IPS-18a (cell line): ENCODE results near the gene CHIC2.
"Not testable (repeated sequence)": the region's sequence is repeated elsewhere in the genome, so short reads cannot be mapped to it uniquely, and the experiment has no call there.

ENCODE experiments used
- H3K27ac ChIP-seq: one replicate; pipeline ENCODE4 v1.5.1; 2013; ENCODE audit warnings: low read length
- H3K27me3 ChIP-seq: one replicate; pipeline ENCODE4 v1.6.1; 2013; ENCODE audit warnings: mild to moderate bottlenecking, low read length; ENCODE audit not compliant: control insufficient read depth, insufficient read depth
- H3K36me3 ChIP-seq: one replicate; pipeline ENCODE4 v1.6.1; 2013; ENCODE audit warnings: low read depth, low read length; ENCODE audit not compliant: control insufficient read depth
- H3K4me1 ChIP-seq: one replicate; pipeline ENCODE4 v1.6.1; 2013; ENCODE audit warnings: low read depth, low read length; ENCODE audit not compliant: control insufficient read depth
- H3K4me3 ChIP-seq: one replicate; pipeline ENCODE4 v1.5.1; 2013; ENCODE audit warnings: low read length
- H3K9ac ChIP-seq: one replicate; pipeline ENCODE4 v1.6.1; 2013; ENCODE audit warnings: mild to moderate bottlenecking, low read length, moderate library complexity
- H3K9me3 ChIP-seq: one replicate; pipeline ENCODE4 v1.6.1; 2013; ENCODE audit warnings: low read depth, low read length; ENCODE audit not compliant: control insufficient read depth

Gene CHIC2

DNA sequence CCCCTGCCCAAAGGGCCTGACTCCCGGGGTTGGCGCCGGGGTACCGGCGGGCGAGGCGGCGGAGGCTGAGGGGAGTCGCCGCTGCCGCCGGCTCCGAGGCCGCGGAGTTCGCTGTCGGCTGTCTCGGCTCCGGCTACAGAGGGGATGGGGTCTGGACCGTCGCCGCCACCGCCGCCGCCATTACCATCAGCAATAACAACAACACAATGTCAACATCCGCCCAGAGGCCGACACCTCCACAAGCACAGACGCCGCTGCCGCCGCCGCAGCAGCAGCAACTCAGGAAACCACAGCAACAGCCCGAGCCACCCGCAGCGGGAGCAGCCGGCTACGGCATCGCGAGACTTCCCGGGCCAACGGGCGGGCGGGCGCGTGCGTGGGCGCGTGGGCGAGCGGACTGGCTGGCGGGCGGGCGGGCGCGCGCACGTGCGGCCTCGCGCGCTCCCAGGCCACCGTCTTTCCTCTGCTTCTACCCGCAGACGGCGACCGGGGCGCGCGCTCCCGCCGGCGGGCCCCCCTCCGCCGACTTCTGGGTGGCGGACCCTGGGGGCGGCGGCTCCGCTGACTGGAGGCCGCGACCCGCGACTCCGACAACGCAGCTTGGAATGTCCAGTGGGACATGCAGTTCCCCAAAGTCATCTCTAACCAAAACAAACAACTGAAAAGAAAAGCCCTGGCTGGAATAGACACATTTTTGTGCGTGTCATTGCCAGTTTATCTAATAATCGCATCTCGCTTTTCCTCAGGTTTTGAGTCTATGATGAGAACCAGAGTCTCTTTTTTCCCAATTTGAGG, at the start of gene CHIC2:
TSS of gene CHIC2 (minus strand) at position 289 of the 795 bp plus-strand sequence. CDS start 305 bp downstream, outside the sequence.
- Histone ChIP-seq H3K36me3 (no peaks in the 10 kb centered on the region), H3K27me3 (peaks cover 7% of the 10 kb centered on the region), H3K4me3 (peak within 1 kb of the TSS; percentile 88), H3K9me3 (no peaks in the 10 kb centered on the region), H3K9ac (peak within 1 kb of the TSS; percentile 82), H3K27ac (no peak within 1 kb of the TSS), H3K4me1 (peaks cover 26% of the 10 kb centered on the region)

DNA sequence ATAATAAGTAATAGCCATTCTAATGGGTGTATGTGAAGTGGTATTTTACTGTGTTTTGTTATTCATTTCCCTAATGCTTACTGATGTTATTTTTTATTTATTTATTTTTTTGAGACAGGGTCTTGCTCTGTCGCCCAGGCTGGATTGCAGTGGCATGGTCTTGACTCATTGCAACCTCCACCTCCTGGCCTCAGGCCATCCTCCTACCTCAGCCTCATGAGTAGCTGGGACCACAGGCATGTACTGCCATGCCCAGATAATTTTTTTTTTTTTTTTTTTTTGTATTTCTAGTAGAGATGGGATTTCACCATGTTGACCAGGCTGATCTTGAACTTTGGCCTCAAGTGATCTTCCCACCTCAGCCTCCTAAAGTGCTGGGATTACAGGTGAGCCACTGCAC, 48.8 kb upstream of the CHIC2 start:
- not testable (repeated sequence) for H3K4me3 ChIP-seq, H3K36me3 ChIP-seq, H3K9ac ChIP-seq, H3K27ac ChIP-seq, H3K9me3 ChIP-seq
- H3K4me1 ChIP-seq = peaks cover 20% of the 10 kb centered on the region
- H3K27me3 ChIP-seq = peaks cover 42% of the 10 kb centered on the region

DNA sequence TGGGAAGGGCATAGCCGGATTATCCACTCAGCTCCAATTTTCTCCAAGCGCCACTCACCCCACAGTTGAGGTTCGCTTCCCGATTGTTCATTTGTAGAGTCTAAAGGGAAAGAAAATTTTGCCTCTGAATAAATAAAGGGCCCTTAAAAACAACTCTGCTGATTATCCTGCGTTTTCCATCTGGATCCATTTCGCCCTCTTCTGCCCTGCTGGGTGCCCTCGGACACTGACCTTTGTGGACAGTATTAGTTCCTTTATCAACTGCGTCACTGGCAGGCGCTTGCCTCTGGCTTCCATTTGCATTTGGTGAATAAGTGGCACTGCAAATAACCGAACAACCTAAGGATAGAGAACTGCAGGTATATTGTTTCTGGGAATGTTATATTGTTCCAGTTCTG, 45.6 kb upstream of the CHIC2 start:
- H3K9me3 ChIP-seq = no peaks in the 10 kb centered on the region
- H3K36me3 ChIP-seq = no peaks in the 10 kb centered on the region
- peaks cover 31% of the 10 kb centered on the region for H3K4me1 ChIP-seq
- H3K27ac ChIP-seq = no peak overlapping the region
- H3K9ac ChIP-seq = no peak overlapping the region
- H3K4me3 ChIP-seq = peak overlapping the region; percentile 46
- H3K27me3 ChIP-seq = peaks cover 74% of the 10 kb centered on the region

DNA sequence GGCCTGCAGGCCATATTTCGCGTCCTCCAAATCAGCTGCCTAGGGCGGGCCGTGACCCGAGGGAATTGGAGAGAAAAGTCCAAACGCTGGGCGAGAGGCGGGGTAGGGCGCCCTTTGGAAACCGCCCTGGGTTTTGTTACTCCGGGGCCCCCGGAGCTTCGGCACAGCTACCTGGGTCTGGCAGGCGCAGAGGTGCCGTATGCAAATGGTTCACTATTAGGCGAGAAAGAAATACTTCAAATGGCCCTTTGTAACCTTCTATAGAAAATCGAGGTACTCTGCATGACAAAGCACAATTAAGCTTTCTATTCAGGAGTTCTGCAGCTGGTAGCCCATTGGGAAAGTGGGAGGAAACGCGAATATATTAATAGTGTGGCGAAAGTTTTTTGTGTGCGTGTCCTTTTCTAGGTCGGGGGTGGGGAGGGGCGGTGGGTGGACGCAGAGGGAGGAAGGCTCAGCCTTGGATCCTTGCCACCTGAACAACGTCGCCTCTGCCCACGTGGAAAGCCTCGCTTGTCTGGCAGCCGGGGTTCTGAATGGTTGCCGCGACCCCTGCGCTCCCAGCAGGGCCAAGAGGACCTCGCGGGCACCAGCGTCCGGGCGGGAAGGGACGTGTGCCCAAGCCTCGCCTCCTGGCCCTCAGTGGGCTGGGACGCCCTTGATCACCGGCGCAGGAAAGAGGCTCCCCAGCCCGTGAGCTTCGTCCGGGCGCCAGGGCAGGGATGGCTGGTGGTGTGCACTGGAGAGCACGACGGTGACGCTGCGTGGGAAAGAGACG, 45.0 kb upstream of the CHIC2 start:
- no peaks in the 10 kb centered on the region for H3K36me3 ChIP-seq
- H3K9ac ChIP-seq = no peak overlapping the region
- H3K4me1 ChIP-seq = peaks cover 31% of the 10 kb centered on the region
- H3K27ac ChIP-seq = no peak overlapping the region
- H3K27me3 ChIP-seq = peaks cover 80% of the 10 kb centered on the region
- H3K9me3 ChIP-seq = no peaks in the 10 kb centered on the region
- H3K4me3 ChIP-seq = peak overlapping the region; percentile 46

DNA sequence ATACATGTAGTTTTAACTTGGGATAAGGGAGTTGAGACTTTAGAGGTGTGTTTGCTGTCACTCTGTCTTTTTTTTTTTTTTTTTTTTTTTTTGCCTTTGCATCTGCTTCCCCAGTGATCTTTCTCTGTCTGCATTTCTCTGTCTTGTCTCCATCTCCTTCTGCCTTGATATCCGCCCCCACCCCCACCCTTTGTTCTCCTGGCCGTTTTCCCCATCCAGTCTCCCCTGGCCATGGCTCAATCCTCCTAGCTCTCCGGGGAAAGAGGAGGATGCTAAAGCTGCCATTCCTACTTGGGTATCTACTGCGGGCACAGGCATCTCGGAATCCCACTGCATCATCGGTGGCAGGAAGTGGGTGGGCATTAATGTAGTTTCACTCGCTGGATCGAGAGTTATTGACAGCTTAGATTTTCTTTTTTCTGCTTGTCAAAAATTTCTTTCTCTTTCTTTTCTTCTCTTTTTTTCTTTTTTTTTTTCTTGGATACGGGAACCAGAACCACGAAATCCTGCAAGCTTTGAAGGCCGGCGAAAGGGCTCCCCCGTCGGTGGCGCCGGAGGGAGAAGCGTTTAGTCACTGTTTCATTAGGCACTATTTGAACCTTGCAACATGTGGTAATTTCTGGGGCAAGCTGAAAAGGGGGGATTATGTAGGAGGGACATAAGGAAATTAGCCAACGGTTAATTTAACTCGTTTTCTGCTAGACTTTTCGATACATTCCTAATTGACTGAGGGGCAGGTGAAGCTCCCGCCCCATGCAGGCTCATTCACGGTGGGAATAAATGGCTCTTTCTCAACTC, 43.7 kb upstream of the CHIC2 start:
- H3K27me3 ChIP-seq = peaks cover 93% of the 10 kb centered on the region
- H3K9me3 ChIP-seq = no peaks in the 10 kb centered on the region
- no peak overlapping the region for H3K27ac ChIP-seq
- no peaks in the 10 kb centered on the region for H3K36me3 ChIP-seq
- no peak overlapping the region for H3K9ac ChIP-seq
- H3K4me1 ChIP-seq = peaks cover 40% of the 10 kb centered on the region
- H3K4me3 ChIP-seq = peak overlapping the region; percentile 46

DNA sequence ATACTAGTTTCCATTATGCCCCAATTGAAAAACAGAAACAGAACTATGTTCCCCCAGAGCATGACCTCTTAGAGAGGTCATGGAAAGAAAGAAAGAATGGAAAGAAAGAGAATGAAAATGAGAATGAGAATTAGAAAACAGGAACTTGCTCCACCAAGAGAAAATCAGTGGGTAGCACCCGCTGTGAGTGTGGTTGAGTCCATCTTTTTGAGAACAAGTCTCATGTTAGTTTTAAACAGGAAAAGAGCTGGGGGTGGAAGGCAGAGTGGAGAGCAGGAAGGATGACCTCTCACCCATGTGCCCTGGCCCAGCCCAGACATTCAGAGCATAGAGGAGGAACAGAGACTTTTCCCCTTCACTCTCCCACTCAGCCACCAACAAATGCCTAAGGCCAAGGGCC, 40.5 kb upstream of the CHIC2 start:
- Histone ChIP-seq H3K9me3 (no peaks in the 10 kb centered on the region), H3K36me3 (no peaks in the 10 kb centered on the region), H3K27me3 (peaks cover 100% of the 10 kb centered on the region), H3K27ac (no peak overlapping the region), H3K4me3 (no peak overlapping the region), H3K9ac (no peak overlapping the region), H3K4me1 (peaks cover 50% of the 10 kb centered on the region)

DNA sequence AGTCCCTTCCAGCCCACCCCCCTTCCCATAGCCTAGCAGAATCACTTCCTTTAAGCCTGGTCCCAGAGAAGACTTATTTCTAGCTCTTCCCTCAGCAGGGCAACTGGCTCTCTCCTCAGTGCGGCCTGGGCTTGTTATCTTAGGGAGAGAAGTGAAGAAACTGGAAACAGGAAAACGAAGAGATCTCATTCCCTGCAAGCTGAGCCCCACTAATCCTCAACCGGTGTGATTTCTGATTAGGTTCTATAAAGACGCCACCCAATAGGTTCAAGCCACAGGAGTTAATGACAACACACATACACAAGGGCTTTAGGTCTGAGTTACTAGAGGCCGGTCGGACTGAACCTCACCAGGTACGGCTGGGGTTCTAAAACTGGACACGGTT, 38.8 kb upstream of the CHIC2 start:
- H3K4me1 ChIP-seq = peaks cover 48% of the 10 kb centered on the region
- no peaks in the 10 kb centered on the region for H3K9me3 ChIP-seq
- peaks cover 100% of the 10 kb centered on the region for H3K27me3 ChIP-seq
- H3K4me3 ChIP-seq = peak overlapping the region; percentile 38
- H3K36me3 ChIP-seq = no peaks in the 10 kb centered on the region
- H3K27ac ChIP-seq = no peak overlapping the region
- H3K9ac ChIP-seq = no peak overlapping the region

DNA sequence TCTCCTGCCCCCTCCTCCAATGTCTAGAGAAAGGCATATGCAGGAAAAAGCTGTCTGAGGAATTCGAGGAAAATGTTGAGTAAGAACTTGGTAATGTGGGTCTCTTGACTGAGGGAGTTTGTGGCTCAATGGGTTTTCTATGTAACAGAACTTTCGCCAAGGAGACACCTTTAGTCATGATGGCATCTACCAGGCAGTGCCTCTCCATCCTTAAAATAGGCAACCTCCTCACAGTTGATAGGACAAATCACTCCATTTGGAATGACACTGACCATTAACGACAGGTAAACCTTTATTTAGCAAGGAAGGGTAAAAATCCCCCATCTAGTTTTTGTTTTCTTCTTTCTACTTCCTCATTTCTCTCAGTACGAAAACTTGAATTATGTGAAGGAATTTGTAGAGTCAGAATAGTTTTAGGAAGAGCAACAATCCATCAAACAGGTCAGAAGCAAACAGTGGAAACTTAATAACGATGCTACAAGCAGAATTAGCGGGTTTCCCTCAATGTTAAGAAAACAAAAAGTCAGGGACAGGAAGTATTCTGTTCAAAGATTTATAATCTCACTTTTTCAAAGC, 38.2 kb upstream of the CHIC2 start:
- Histone ChIP-seq H3K27me3 (peaks cover 100% of the 10 kb centered on the region), H3K27ac (no peak overlapping the region), H3K36me3 (no peaks in the 10 kb centered on the region), H3K9ac (no peak overlapping the region), H3K4me3 (peak overlapping the region; percentile 38), H3K4me1 (peaks cover 46% of the 10 kb centered on the region), H3K9me3 (no peaks in the 10 kb centered on the region)

DNA sequence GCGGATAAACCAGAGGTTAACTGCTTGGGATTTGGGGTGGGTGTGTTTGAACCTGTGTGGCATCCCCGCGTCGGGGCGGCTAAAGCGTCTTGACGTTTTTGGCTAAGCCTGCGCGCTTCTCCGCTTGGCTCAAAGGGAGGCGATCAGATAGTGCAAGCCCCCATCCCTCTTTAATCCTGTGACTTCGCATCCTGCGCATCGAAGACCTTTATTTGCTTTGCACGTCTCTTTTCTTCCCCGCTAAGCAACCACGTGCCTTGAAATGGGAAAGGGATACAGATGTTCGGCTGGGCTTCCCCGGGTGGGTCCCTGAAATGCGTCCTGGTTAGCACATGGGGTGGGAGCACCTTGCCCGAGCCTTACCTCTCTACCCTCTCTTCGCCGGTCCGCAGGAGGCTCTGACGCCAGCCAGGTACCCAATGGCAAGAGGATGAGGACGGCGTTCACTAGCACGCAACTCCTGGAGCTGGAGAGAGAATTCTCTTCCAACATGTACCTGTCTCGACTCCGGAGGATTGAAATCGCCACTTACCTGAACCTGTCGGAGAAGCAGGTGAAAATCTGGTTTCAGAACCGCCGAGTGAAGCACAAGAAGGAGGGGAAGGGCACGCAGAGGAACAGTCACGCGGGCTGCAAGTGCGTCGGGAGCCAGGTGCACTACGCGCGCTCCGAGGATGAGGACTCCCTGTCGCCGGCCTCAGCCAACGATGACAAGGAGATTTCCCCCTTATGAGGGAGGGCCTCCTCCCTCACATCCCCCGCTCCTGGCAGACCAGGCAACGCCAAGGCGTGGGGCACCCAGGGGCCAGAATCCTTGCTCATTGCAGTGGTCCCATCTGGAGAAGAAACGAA, 37.0 kb upstream of the CHIC2 start:
- no peaks in the 10 kb centered on the region for H3K9me3 ChIP-seq
- no peaks in the 10 kb centered on the region for H3K36me3 ChIP-seq
- H3K4me3 ChIP-seq = peak overlapping the region; percentile 36
- H3K4me1 ChIP-seq = peaks cover 41% of the 10 kb centered on the region
- no peak overlapping the region for H3K27ac ChIP-seq
- H3K27me3 ChIP-seq = peaks cover 100% of the 10 kb centered on the region
- H3K9ac ChIP-seq = no peak overlapping the region

DNA sequence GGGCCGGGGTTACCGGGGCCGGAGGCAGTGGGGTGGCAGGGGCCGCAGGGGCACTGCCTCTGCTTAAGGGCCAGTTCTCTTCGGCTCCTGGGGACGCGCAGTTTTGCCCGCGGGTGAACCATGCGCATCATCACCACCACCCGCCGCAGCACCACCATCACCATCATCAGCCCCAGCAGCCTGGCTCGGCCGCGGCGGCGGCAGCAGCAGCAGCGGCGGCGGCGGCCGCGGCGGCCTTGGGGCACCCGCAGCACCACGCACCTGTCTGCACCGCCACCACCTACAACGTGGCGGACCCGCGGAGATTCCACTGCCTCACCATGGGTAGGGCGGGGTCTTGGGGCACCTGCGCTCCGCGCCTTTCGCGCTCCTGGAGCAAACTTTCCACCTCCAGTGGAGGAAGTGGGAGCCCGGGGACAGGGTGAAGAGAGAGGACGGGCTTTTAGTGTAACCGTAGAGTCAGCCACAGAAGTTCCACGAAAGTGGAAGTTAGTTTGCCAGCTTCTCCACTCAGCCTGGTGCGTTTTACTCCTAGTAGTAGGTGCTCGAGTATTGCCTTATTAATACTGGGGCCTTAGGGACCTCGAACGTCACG, 36.3 kb upstream of the CHIC2 start:
- peaks cover 100% of the 10 kb centered on the region for H3K27me3 ChIP-seq
- no peak overlapping the region for H3K27ac ChIP-seq
- H3K36me3 ChIP-seq = no peaks in the 10 kb centered on the region
- H3K9me3 ChIP-seq = no peaks in the 10 kb centered on the region
- peaks cover 47% of the 10 kb centered on the region for H3K4me1 ChIP-seq
- H3K9ac ChIP-seq = no peak overlapping the region
- H3K4me3 ChIP-seq = peak overlapping the region; percentile 52
